ENCODE results near the gene SMURF2. TPM values are rescaled to one million over a fixed set of nuclear protein-coding genes. Genes with fewer than 3 reads are reported as not detected.

The SMURF2 gene
- total RNA-seq, 4 donors from 2014 or later, result 30.5 to 52.7 (median 44.1) TPM

- peak overlapping the region in 1 of 4 donors; percentile 25 for H3K27ac ChIP-seq (replicated peaks in 1 of 4)
Observed at GRCh38 chr17:64499805-64500486, 162.2 kb downstream of the SMURF2 start.

GRCh38 chr17:64498308-64499203, 163.6 kb downstream of the SMURF2 start:
- intact Hi-C loops (cut with DNase I), result no loop called here
- no peak for TF ChIP-seq POLR2A (IDR thresholded peaks at IDR 0.05; ENCODE audit: low read depth)
- no peak for TF ChIP-seq CTCF (IDR thresholded peaks at IDR 0.05)
- no peak for TF ChIP-seq EP300 (IDR thresholded peaks at IDR 0.05)
- TF ChIP-seq POLR2AphosphoS5 (IDR thresholded peaks at IDR 0.05), result no peak
- peaks cover 63 to 93% (median 84%) of the 10 kb centered on the region in 4 donors for H3K4me1 ChIP-seq

More at GRCh38 chr17:64499805-64500486, 162.2 kb downstream of the SMURF2 start:
- Histone ChIP-seq H3K27me3 (no peaks in the 10 kb centered on the region), H3K36me3 (peaks cover 54 to 75% (median 70%) of the 10 kb centered on the region in 4 donors), H3K4me3 (no peak overlapping the region), H3K9me3 (no peaks in the 10 kb centered on the region), H3K4me1 (peaks cover 65 to 91% (median 86%) of the 10 kb centered on the region in 4 donors)
- no peak for DNase-seq (ENCODE audit: extremely low spot score)
- 77% methylated on average over 6 of the region's 6 CpGs for WGBS
- intact Hi-C loops (cut with DNase I), result loop anchor here (5.0 kb wide), 1 partner anchor 152 kb away; no protein-coding TSS in a partner anchor
- TF ChIP-seq POLR2AphosphoS5 (IDR thresholded peaks at IDR 0.05), result no peak
- no peak for TF ChIP-seq POLR2A (IDR thresholded peaks at IDR 0.05; ENCODE audit: low read depth)
- TF ChIP-seq EP300 (IDR thresholded peaks at IDR 0.05), result no peak
- TF ChIP-seq CTCF (IDR thresholded peaks at IDR 0.05), result no peak

GRCh38 chr17:64497565-64498035, 164.5 kb downstream of the SMURF2 start:
- intact Hi-C loops (cut with DNase I), result no loop called here
- TF ChIP-seq EP300 (IDR thresholded peaks at IDR 0.05), result no peak
- Histone ChIP-seq H3K36me3 (peaks cover 38 to 59% (median 54%) of the 10 kb centered on the region in 4 donors), H3K27ac (replicated peaks in 1 of 4) (peak overlapping the region; percentile 77 to 86 (median 82)), H3K4me3 (peak overlapping the region; percentile 66 to 79 (median 76)), H3K27me3 (no peaks in the 10 kb centered on the region), H3K4me1 (peaks cover 53 to 90% (median 76%) of the 10 kb centered on the region in 4 donors), H3K9me3 (no peaks in the 10 kb centered on the region)
- WGBS, result 35% methylated on average over 4 of the region's 4 CpGs
- no peak for DNase-seq (ENCODE audit: extremely low spot score)

More at GRCh38 chr17:64498308-64499203, 163.6 kb downstream of the SMURF2 start:
- Histone ChIP-seq H3K27me3 (no peaks in the 10 kb centered on the region), H3K4me3 (no peak overlapping the region), H3K9me3 (no peaks in the 10 kb centered on the region), H3K36me3 (peaks cover 48 to 61% (median 58%) of the 10 kb centered on the region in 4 donors), H3K27ac (replicated peaks in 1 of 4) (peak overlapping the region in 1 of 4 donors; percentile 82)
- 63% methylated on average over 7 of the region's 7 CpGs for WGBS
- DNase-seq (ENCODE audit: extremely low spot score), result no peak

GRCh38 chr17:64496786-64497564, 165.1 kb downstream of the SMURF2 start, which contains the start of gene POLG2:
Gene POLG2, minus strand, starts transcription at chr17:64497054. Its CDS starts 86 bp downstream, at chr17:64496968.
- H3K4me1 ChIP-seq, result peaks cover 47 to 84% (median 70%) of the 10 kb centered on the region in 4 donors

More at GRCh38 chr17:64496786-64497564, 165.1 kb downstream of the SMURF2 start, which contains the start of gene POLG2:
- H3K9me3 ChIP-seq, result no peaks in the 10 kb centered on the region
- DNase-seq (ENCODE audit: extremely low spot score), result peak; percentile 97
- peaks cover 32 to 58% (median 50%) of the 10 kb centered on the region in 4 donors for H3K36me3 ChIP-seq
- peak within 1 kb of the TSS; percentile 77 to 86 (median 82) for H3K27ac ChIP-seq (replicated peaks in 1 of 4)
- intact Hi-C loops (cut with DNase I), result no loop called here
- TF ChIP-seq CTCF (IDR thresholded peaks at IDR 0.05), result peak; percentile 35 to 44 (median 43)
- peak; percentile 88 to 93 for TF ChIP-seq POLR2AphosphoS5 (IDR thresholded peaks at IDR 0.05)
- TF ChIP-seq POLR2A (IDR thresholded peaks at IDR 0.05; ENCODE audit: low read depth), result no peak
- TF ChIP-seq EP300 (IDR thresholded peaks at IDR 0.05), result no peak
- H3K27me3 ChIP-seq, result no peaks in the 10 kb centered on the region
- under 1% methylated on average over 47 of the region's 50 CpGs for WGBS
- peak within 1 kb of the TSS; percentile 66 to 79 (median 76) for H3K4me3 ChIP-seq

Data from esophagus muscularis mucosa (tissue), 4 donors.